Ovary (tissue), 9 donors: Measurements from ENCODE around the gene ATP13A2. TPM values are rescaled to one million over a fixed set of nuclear protein-coding genes. Genes with fewer than 3 reads are reported as not detected.

ENCODE experiments used
- DNase-seq, 5 donors: peaks; one replicate each; pipeline ENCODE4 v3.0.0-alpha.2; 2019 to 2020
- H3K27ac ChIP-seq, 2 donors: fragments of 200-600 bp; one replicate each; pipeline versions ENCODE4 v1.5.1 to v1.8.0; 2019 to 2022
- H3K27me3 ChIP-seq: fragments of 200-600 bp; one replicate; pipeline ENCODE4 v1.8.0; 2022
- H3K36me3 ChIP-seq: fragments of 200-600 bp; sonication (generic); one replicate; pipeline ENCODE4 v1.5.1; 2019
- H3K4me1 ChIP-seq: one replicate; pipeline ENCODE4 v1.8.1; 2013; ENCODE audit warnings: mild to moderate bottlenecking, moderate library complexity; ENCODE audit not compliant: insufficient read depth
- H3K4me3 ChIP-seq: fragments of 200-600 bp; sonication (generic); one replicate; pipeline ENCODE4 v1.5.1; 2017
- H3K9me3 ChIP-seq, 2 donors: fragments of 200-600 bp in 1 of 2; sonication (generic) in 1 of 2; one replicate each; pipeline versions ENCODE4 v1.5.1 to v1.8.1; 2013 to 2019; ENCODE audit warnings: mild to moderate bottlenecking in 1 of 2, moderate library complexity in 1 of 2
- CTCF ChIP-seq, 3 donors: fragments of 450-650 bp in 2 of 3; fragments of 200-600 bp in 1 of 3; IDR thresholded peaks; one replicate each; pipeline versions ENCODE4 v1.5.1 to v1.8.0; 2016 to 2022; ENCODE audit warnings: antibody characterized with exemption in 3 of 3, mild to moderate bottlenecking in 1 of 3
- EP300 ChIP-seq: sonication (generic); formaldehyde crosslinking; IDR thresholded peaks from one replicate; pipeline ENCODE4 v1.6.1; 2017; ENCODE audit warnings: antibody characterized with exemption
- POLR2A ChIP-seq: fragments of 450-650 bp; IDR thresholded peaks from one replicate; pipeline ENCODE4 v1.6.1; 2017; ENCODE audit warnings: antibody characterized with exemption, mild to moderate bottlenecking, moderate library complexity
- WGBS, 3 donors: extraction: QIAGEN DNeasy Blood & Tissue Kit in 1 of 3; methylation state at CpG; one replicate each; pipeline versions ENCODE4 v1.1.5 to v1.1.7; 2013 to 2017; 5-methylcytosine and 5-hydroxymethylcytosine counted together
- intact Hi-C, 4 donors: fragments of 100-400 bp; cut with DNase I; formaldehyde crosslinking; loops; one replicate each; pipeline versions ENCODE4 v1.11.0 to v1.15.1; 2022 to 2023
- polyA plus RNA-seq, 2 donors: library from polyadenylated mRNA; stranded (reverse); fragments of 200-250 nt in 1 of 2; fragments of 350-450 nt in 1 of 2; fragmentation: Illumina TruSeq in 1 of 2; extraction: RNeasy Lipid Tissue Mini Kit (QIAGEN cat#74804) in 1 of 2; gene quantifications; one replicate each; pipeline ENCODE4 v1.2.3, GENCODE V29; 2013 to 2014
- total RNA-seq, 7 donors: library from RNA; depleted of rRNA in 2 of 7; stranded (reverse); fragments of >200 nt in 2 of 7; fragmentation: NEBNext Ultra II Directional in 3 of 7; extraction: Animal tissue kit (Norgen Biotek cat#: 25700) in 3 of 7; gene quantifications; one replicate each; pipeline versions ENCODE4 v1.1.0 to v1.2.4, GENCODE V29; 2016 to 2023
- donor health status: DM: no; HTN: no; CAD: no; lungs with moderate emphysema.
- donor health status: DM: no; HTN: no; CAD: no.
- donor health status: Bipolar disorder and iron deficiency.
- donor health status: DM: yes; HTN: yes; CAD: no.
- donor health status: DM: no; HTN: no; CAD: no.
- donor health status: DM: yes; HTN: yes; CAD: no.

The ATP13A2 gene
- total and polyA plus RNA-seq, 9 donors: 8.8 to 24.1 (median 18.7) TPM

GRCh38 chr1:16983649-16984048 lies 28.1 kb downstream of the ATP13A2 start:
- intact Hi-C loops: no loop called here
- Histone ChIP-seq H3K4me3 (no peak overlapping the region), H3K4me1 (peaks cover 7% of the 10 kb centered on the region), H3K27me3 (no peaks in the 10 kb centered on the region), H3K27ac (no peak overlapping the region), H3K9me3 (no peaks in the 10 kb centered on the region), H3K36me3 (no peaks in the 10 kb centered on the region)
- DNase-seq: no peak
- TF ChIP-seq POLR2A: no peak
- TF ChIP-seq CTCF (IDR thresholded peaks at IDR 0.05): no peak
- TF ChIP-seq EP300: no peak
- 93 to 95% (median 95%) methylated on average over 4 of the region's 4 CpGs for WGBS, 3 donors

- Histone ChIP-seq H3K27ac (no peak overlapping the region), H3K4me1 (peaks cover 7% of the 10 kb centered on the region), H3K27me3 (no peaks in the 10 kb centered on the region), H3K4me3 (no peak overlapping the region), H3K36me3 (no peaks in the 10 kb centered on the region), H3K9me3 (no peaks in the 10 kb centered on the region)
- intact Hi-C loops: no loop called here
- TF ChIP-seq POLR2A (no peak), CTCF (IDR thresholded peaks at IDR 0.05) (no peak), EP300 (no peak)
- WGBS, 3 donors: 69 to 83% (median 81%) methylated on average over 11 of the region's 11 CpGs
- no peak for DNase-seq
Observed at GRCh38 chr1:16982902-16983301, 28.8 kb downstream of the ATP13A2 start.

- H3K27me3 ChIP-seq: no peaks in the 10 kb centered on the region
- peaks cover 7% of the 10 kb centered on the region for H3K4me1 ChIP-seq
- TF ChIP-seq CTCF (IDR thresholded peaks at IDR 0.05) (no peak), POLR2A (no peak), EP300 (no peak)
- DNase-seq: peak in 1 of 5 donors; percentile 34
- WGBS, 3 donors: 84 to 94% (median 90%) methylated on average over 10 of the region's 10 CpGs
- no peaks in the 10 kb centered on the region for H3K9me3 ChIP-seq
- H3K27ac ChIP-seq: no peak overlapping the region
- no peaks in the 10 kb centered on the region for H3K36me3 ChIP-seq
- H3K4me3 ChIP-seq: no peak overlapping the region
- intact Hi-C loops: no loop called here
Observed at GRCh38 chr1:16981269-16981849, 30.4 kb downstream of the ATP13A2 start.

GRCh38 chr1:16980473-16981268 lies 31.1 kb downstream of the ATP13A2 start, which contains the start of gene MFAP2:
MFAP2 (minus strand) TSS chr1:16980620; CDS start chr1:16978273, 2,347 bp downstream.
- Histone ChIP-seq H3K4me1 (peaks cover 8% of the 10 kb centered on the region), H3K27ac (peak within 1 kb of the TSS; percentile 89 to 91), H3K27me3 (no peaks in the 10 kb centered on the region), H3K4me3 (peak within 1 kb of the TSS; percentile 48), H3K36me3 (no peaks in the 10 kb centered on the region), H3K9me3 (no peaks in the 10 kb centered on the region)
- 7 to 10% (median 9%) methylated on average over 39 to 53 of the region's 53 CpGs for WGBS, 3 donors
- TF ChIP-seq CTCF (IDR thresholded peaks at IDR 0.05) (no peak), EP300 (no peak), POLR2A (no peak)
- intact Hi-C loops: no loop called here
- peak; percentile 59 to 78 (median 66) for DNase-seq
